Sigmoid colon (tissue), 7 donors: ENCODE results near the gene AUNIP. TPM values are rescaled to one million over a fixed set of nuclear protein-coding genes. Genes with fewer than 3 reads are reported as not detected.

ENCODE experiments used
- DNase-seq: peaks from one replicate; pipeline ENCODE4 v3.0.0-alpha.2; 2019
- H3K27ac ChIP-seq, 4 donors: fragments of 200-600 bp; sonication (generic); one replicate each; pipeline ENCODE4 v1.5.1; 2016 to 2019; ENCODE audit warnings: mild to moderate bottlenecking in 1 of 4
- H3K27me3 ChIP-seq, 3 donors: fragments of 200-600 bp; sonication (generic); one replicate each; pipeline ENCODE4 v1.5.1; 2019; ENCODE audit warnings: mild to moderate bottlenecking in 1 of 3
- H3K36me3 ChIP-seq, 4 donors: fragments of 200-600 bp; sonication (generic); one replicate each; pipeline ENCODE4 v1.5.1; 2016 to 2019
- H3K4me1 ChIP-seq, 4 donors: fragments of 200-600 bp; sonication (generic); one replicate each; pipeline ENCODE4 v1.5.1; 2017 to 2019
- H3K4me3 ChIP-seq, 4 donors: fragments of 200-600 bp; sonication (generic); one replicate each; pipeline ENCODE4 v1.5.1; 2017 to 2019; ENCODE audit warnings: mild to moderate bottlenecking in 2 of 4, moderate library complexity in 1 of 4
- H3K9me3 ChIP-seq, 4 donors: fragments of 200-600 bp in 3 of 4; sonication (generic) in 3 of 4; one replicate each; pipeline versions ENCODE4 v1.5.1 to v1.6.1; 2013 to 2019
- CTCF ChIP-seq, 4 experiments: fragments of 450-650 bp in 3 of 4; fragments of 200-600 bp in 1 of 4; IDR thresholded peaks; one replicate each; pipeline ENCODE4 v1.5.1; 2016 to 2019; ENCODE audit warnings: antibody characterized with exemption in 4 of 4, mild to moderate bottlenecking in 3 of 4, moderate library complexity in 2 of 4
- EP300 ChIP-seq, 4 donors: sonication (generic); formaldehyde crosslinking; IDR thresholded peaks; one replicate each; pipeline ENCODE4 v1.6.1; 2017; ENCODE audit warnings: antibody characterized with exemption in 4 of 4
- POLR2A ChIP-seq, 2 donors: fragments of 450-650 bp; IDR thresholded peaks; one replicate each; pipeline ENCODE4 v1.6.1; 2016; ENCODE audit warnings: antibody characterized with exemption in 2 of 2, mild to moderate bottlenecking in 2 of 2, moderate library complexity in 2 of 2
- POLR2AphosphoS5 ChIP-seq, 4 donors: sonication (generic); formaldehyde crosslinking; IDR thresholded peaks; one replicate each; pipeline ENCODE4 v1.6.1; 2017; ENCODE audit warnings: antibody characterized with exemption in 4 of 4
- WGBS, 2 donors: extraction: QIAGEN DNeasy Blood & Tissue Kit; methylation state at CpG; one replicate each; pipeline ENCODE4 v1.1.7; 2013; 5-methylcytosine and 5-hydroxymethylcytosine counted together
- intact Hi-C: fragments of 100-400 bp; cut with DNase I; formaldehyde crosslinking; loops from one replicate; pipeline ENCODE4 v1.15.1; 2023
- polyA plus RNA-seq, 3 donors: library from polyadenylated mRNA; stranded (reverse); fragments of 200-250 nt; gene quantifications; one replicate each; pipeline ENCODE4 v1.2.3, GENCODE V29; 2013
- total RNA-seq, 4 donors: library from RNA; depleted of rRNA; stranded (reverse); fragments of >200 nt; gene quantifications; one replicate each; pipeline ENCODE4 v1.1.0, GENCODE V29; 2016
- donor health status: healthy with polysubstance abuse.
- donor health status: Bipolar disorder and iron deficiency.
- donor health status: healthy.

Gene AUNIP
- total and polyA plus RNA-seq, 7 donors = 0.46 to 1.9 TPM; not detected in 5

- H3K27ac ChIP-seq = no peak overlapping the region
- peaks cover 0 to 17% (median 10%) of the 10 kb centered on the region in 4 donors for H3K4me1 ChIP-seq
- DNase-seq = peak; percentile 54
- TF ChIP-seq POLR2A (IDR thresholded peaks at IDR 0.05) = no peak
- TF ChIP-seq CTCF (IDR thresholded peaks at IDR 0.05) = no peak
- no peak for TF ChIP-seq EP300 (IDR thresholded peaks at IDR 0.05)
- TF ChIP-seq POLR2AphosphoS5 (IDR thresholded peaks at IDR 0.05) = no peak
- H3K9me3 ChIP-seq = no peaks in the 10 kb centered on the region
- peaks cover 0 to 12% (median 0%) of the 10 kb centered on the region in 4 donors for H3K36me3 ChIP-seq
- no peak overlapping the region for H3K4me3 ChIP-seq
- H3K27me3 ChIP-seq = no peaks in the 10 kb centered on the region
- intact Hi-C loops = no loop called here
- 94 to 96% methylated on average over 20 of the region's 20 CpGs for WGBS, 2 donors
These were observed 3.7 kb upstream of the AUNIP start for GRCh38 chr1:25862785-25863485.

- no peaks in the 10 kb centered on the region for H3K27me3 ChIP-seq
- no peaks in the 10 kb centered on the region for H3K9me3 ChIP-seq
- H3K27ac ChIP-seq = no peak overlapping the region
- peaks cover 0 to 12% (median 0%) of the 10 kb centered on the region in 4 donors for H3K36me3 ChIP-seq
- H3K4me1 ChIP-seq = peaks cover 0 to 17% (median 10%) of the 10 kb centered on the region in 4 donors
- 68 to 79% methylated on average over 16 of the region's 16 CpGs for WGBS, 2 donors
- H3K4me3 ChIP-seq = no peak overlapping the region
- DNase-seq = no peak
- intact Hi-C loops = no loop called here
- TF ChIP-seq POLR2A (IDR thresholded peaks at IDR 0.05) (no peak), POLR2AphosphoS5 (IDR thresholded peaks at IDR 0.05) (no peak), CTCF (IDR thresholded peaks at IDR 0.05) (no peak), EP300 (IDR thresholded peaks at IDR 0.05) (no peak)
These were observed 2.3 kb upstream of the AUNIP start for GRCh38 chr1:25861316-25862286.

GRCh38 chr1:25858494-25858893 lies 763 bp downstream of the AUNIP start:
- Histone ChIP-seq H3K36me3 (peaks cover 0 to 10% (median 0%) of the 10 kb centered on the region in 4 donors), H3K4me1 (peaks cover 0 to 17% (median 10%) of the 10 kb centered on the region in 4 donors), H3K27me3 (no peaks in the 10 kb centered on the region), H3K4me3 (peak overlapping the region in 3 of 4 donors; percentile 46 to 56 (median 54)), H3K27ac (no peak overlapping the region), H3K9me3 (no peaks in the 10 kb centered on the region)
- no peak for DNase-seq
- intact Hi-C loops = loop anchor here (2.0 kb wide), 1 partner anchor 36 kb away; no protein-coding TSS in a partner anchor
- 35 to 53% methylated on average over 7 of the region's 7 CpGs for WGBS, 2 donors
- no peak for TF ChIP-seq EP300 (IDR thresholded peaks at IDR 0.05)
- TF ChIP-seq POLR2AphosphoS5 (IDR thresholded peaks at IDR 0.05) = no peak
- TF ChIP-seq POLR2A (IDR thresholded peaks at IDR 0.05) = no peak
- TF ChIP-seq CTCF (IDR thresholded peaks at IDR 0.05) = no peak

- Histone ChIP-seq H3K4me3 (no peak overlapping the region), H3K27me3 (no peaks in the 10 kb centered on the region), H3K36me3 (no peaks in the 10 kb centered on the region), H3K9me3 (no peaks in the 10 kb centered on the region), H3K4me1 (peaks cover 0 to 17% (median 10%) of the 10 kb centered on the region in 4 donors), H3K27ac (no peak overlapping the region)
- intact Hi-C loops = no loop called here
- TF ChIP-seq POLR2A (IDR thresholded peaks at IDR 0.05) (no peak), EP300 (IDR thresholded peaks at IDR 0.05) (no peak), POLR2AphosphoS5 (IDR thresholded peaks at IDR 0.05) (no peak), CTCF (IDR thresholded peaks at IDR 0.05) (no peak)
- WGBS, 2 donors = 96 to 97% methylated on average over 11 of the region's 11 CpGs
- DNase-seq = no peak
These were observed 2.4 kb downstream of the AUNIP start for GRCh38 chr1:25856856-25857255.
